Fibroblast of skin of left biceps (primary cell): ENCODE results near the gene PPP1R27.

Experiments
- DNase-seq, 2 experiments: peaks; one replicate each; pipeline ENCODE4 v3.0.0-alpha.2; 2013; ENCODE audit warnings: low read depth in 2 of 2

The PPP1R27 gene

GRCh38 chr17:81804559-81805399 lies 30.1 kb downstream of the PPP1R27 start:
- no peak for DNase-seq

GRCh38 chr17:81803728-81804558 lies 30.9 kb downstream of the PPP1R27 start, which contains the start of gene GCGR:
Gene GCGR, plus strand, starts transcription at chr17:81804150. Its CDS starts 4,869 bp downstream, at chr17:81809019.
- no peak for DNase-seq

- no peak for DNase-seq
These were observed 31.8 kb downstream of the PPP1R27 start for GRCh38 chr17:81802856-81803643.

GRCh38 chr17:81802048-81802758 lies 32.6 kb downstream of the PPP1R27 start:
- no peak for DNase-seq

GRCh38 chr17:81801327-81801726 lies 33.5 kb downstream of the PPP1R27 start:
- no peak for DNase-seq

GRCh38 chr17:81794509-81794908 lies 40.3 kb downstream of the PPP1R27 start:
- no peak for DNase-seq

- DNase-seq, result no peak
These were observed 40.8 kb downstream of the PPP1R27 start for GRCh38 chr17:81794074-81794476.

- no peak for DNase-seq
These were observed 41.9 kb downstream of the PPP1R27 start for GRCh38 chr17:81792675-81793615.
